IMR-90 (cell line): ENCODE results near the gene ABCA10. TPM values are rescaled to one million over a fixed set of nuclear protein-coding genes. Genes with fewer than 3 reads are reported as not detected.

Source experiments
- ATAC-seq: fragments of 200-7000 bp; cut with Tn5 transposase; 2 replicates; pipeline ENCODE4 v1.9.1; 2020; ENCODE audit warnings: low read depth, mild to moderate bottlenecking, moderate library complexity
- BruUV-seq: library from RNA; stranded (reverse); fragments of 400-500 nt; replicated peaks from 2 replicates; lab custom pipeline; 2021; lab: Mats Ljungman, UMichigan
- CTCF ChIA-PET: fragments of 300-600 bp; formaldehyde crosslinking; extraction: SDS; loops from one replicate; lab custom pipeline; 2021; ENCODE audit warnings: antibody characterized with exemption; lab: Yijun Ruan, JAX
- POLR2A ChIA-PET: fragments of 300-600 bp; sonication (Branson Sonifier 250); formaldehyde crosslinking; loops from one replicate; lab custom pipeline; 2022; ENCODE audit warnings: antibody characterized with exemption; ENCODE audit not compliant: unreplicated experiment; lab: Charles Lee
- DNase-seq: peaks from one replicate; pipeline ENCODE4 v3.0.0; 2013
- H2AFZ ChIP-seq: replicated peaks from 2 replicates; pipeline ENCODE3; 2013; ENCODE audit warnings: low read length, mild to moderate bottlenecking; ENCODE audit not compliant: poor library complexity
- H2AK5ac ChIP-seq: 2 replicates; pipeline ENCODE4 v1.6.1; 2013; ENCODE audit warnings: low read depth, low read length, inconsistent platforms
- H2AK9ac ChIP-seq: replicated peaks from 2 replicates; pipeline ENCODE3; 2013; ENCODE audit warnings: mild to moderate bottlenecking, low read depth, low read length, moderate library complexity; ENCODE audit not compliant: poor library complexity
- H2BK120ac ChIP-seq: 2 replicates; pipeline ENCODE4 v1.6.1; 2013; ENCODE audit warnings: low read depth, low read length, inconsistent platforms
- H2BK15ac ChIP-seq: 3 replicates; pipeline ENCODE4 v1.6.1; 2013; ENCODE audit warnings: low read depth, low read length, inconsistent platforms
- H2BK20ac ChIP-seq: 2 replicates; pipeline ENCODE4 v1.6.1; 2013; ENCODE audit warnings: low read depth, mild to moderate bottlenecking, inconsistent platforms, low read length, moderate library complexity
- H2BK5ac ChIP-seq: 2 replicates; pipeline ENCODE4 v1.6.1; 2013; ENCODE audit warnings: mild to moderate bottlenecking, low read depth, low read length, inconsistent platforms; ENCODE audit not compliant: poor library complexity, severe bottlenecking
- H3K14ac ChIP-seq: replicated peaks from 2 replicates; pipeline ENCODE4 v1.6.1; 2013; ENCODE audit warnings: low read depth, low read length, inconsistent platforms
- H3K18ac ChIP-seq: 2 replicates; pipeline ENCODE4 v1.6.1; 2013; ENCODE audit warnings: low read depth, low read length, control low read depth
- H3K23ac ChIP-seq: 2 replicates; pipeline ENCODE4 v1.6.1; 2013; ENCODE audit warnings: low read depth, low read length, inconsistent platforms
- H3K27ac ChIP-seq: 2 replicates; pipeline ENCODE4 v1.5.1; 2013; ENCODE audit warnings: mild to moderate bottlenecking, control low read depth, low read length; ENCODE audit not compliant: insufficient read depth
- H3K27me3 ChIP-seq: 2 replicates; pipeline ENCODE4 v1.6.1; 2013; ENCODE audit warnings: low read length; ENCODE audit not compliant: control insufficient read depth, insufficient read depth
- H3K36me3 ChIP-seq: 2 replicates; pipeline ENCODE4 v1.6.1; 2013; ENCODE audit warnings: low read length, mixed read lengths; ENCODE audit not compliant: control insufficient read depth, insufficient read depth
- H3K4ac ChIP-seq: 2 replicates; pipeline ENCODE4 v1.6.1; 2013; ENCODE audit warnings: low read depth, low read length, inconsistent platforms
- H3K4me1 ChIP-seq: 2 replicates; pipeline ENCODE4 v1.6.1; 2013; ENCODE audit warnings: low read length, mixed read lengths; ENCODE audit not compliant: control insufficient read depth, insufficient read depth
- H3K4me2 ChIP-seq: 2 replicates; pipeline ENCODE4 v1.6.1; 2013; ENCODE audit warnings: low read depth, mild to moderate bottlenecking, control low read depth, low read length, moderate library complexity
- H3K4me3 ChIP-seq: 2 replicates; pipeline ENCODE4 v1.5.1; 2013; ENCODE audit warnings: low read depth, mild to moderate bottlenecking, control low read depth, low read length, moderate library complexity; ENCODE audit not compliant: insufficient read depth
- H3K56ac ChIP-seq: 2 replicates; pipeline ENCODE4 v1.6.1; 2013; ENCODE audit warnings: low read length, inconsistent platforms; ENCODE audit not compliant: insufficient read depth; ENCODE audit errors: extremely low read depth
- H3K79me1 ChIP-seq, 2 experiments: 2 replicates each; pipeline ENCODE4 v1.6.1; 2013; ENCODE audit warnings: low read length in 2 of 2, inconsistent platforms in 1 of 2, low read depth in 1 of 2
- H3K9ac ChIP-seq: 2 replicates; pipeline ENCODE4 v1.6.1; 2013; ENCODE audit warnings: low read depth, low read length, control low read depth
- H3K9me1 ChIP-seq: 2 replicates; pipeline ENCODE4 v1.6.1; 2013; ENCODE audit warnings: low read length, inconsistent platforms; ENCODE audit not compliant: insufficient read depth
- H3K9me3 ChIP-seq: 2 replicates; pipeline ENCODE4 v1.6.1; 2013; ENCODE audit warnings: low read length; ENCODE audit not compliant: control insufficient read depth, insufficient read depth
- H4K20me1 ChIP-seq: 2 replicates; pipeline ENCODE4 v1.6.1; 2013; ENCODE audit warnings: low read length, inconsistent platforms; ENCODE audit not compliant: insufficient read depth
- H4K5ac ChIP-seq: 2 replicates; pipeline ENCODE4 v1.6.1; 2013; ENCODE audit warnings: mild to moderate bottlenecking, low read depth, low read length, control low read depth
- H4K8ac ChIP-seq, 2 experiments: 2 replicates each; pipeline ENCODE4 v1.6.1; 2013; ENCODE audit warnings: low read depth in 2 of 2, low read length in 2 of 2, control low read depth in 1 of 2, inconsistent platforms in 1 of 2
- H4K91ac ChIP-seq: 2 replicates; pipeline ENCODE4 v1.6.1; 2013; ENCODE audit warnings: low read depth, low read length, inconsistent platforms; ENCODE audit not compliant: insufficient read depth
- BHLHE40 ChIP-seq: fragments of 150-350 bp; IDR thresholded peaks from 2 replicates; pipeline ENCODE4 v1.6.1; 2016; ENCODE audit warnings: mild to moderate bottlenecking, low read depth, low read length
- CEBPB ChIP-seq: IDR thresholded peaks from 2 replicates; pipeline ENCODE4 v1.6.1; 2012; ENCODE audit warnings: low read depth, low read length, improper control_type of control experiment
- CHD1 ChIP-seq: IDR thresholded peaks from 2 replicates; pipeline ENCODE4 v1.6.1; 2012; ENCODE audit warnings: low read depth, low read length, improper control_type of control experiment
- FOS ChIP-seq: fragments of 150-350 bp; IDR thresholded peaks from 2 replicates; pipeline ENCODE4 v1.6.1; 2016; ENCODE audit warnings: low read depth, low read length
- MAFK ChIP-seq: IDR thresholded peaks from 2 replicates; pipeline ENCODE4 v1.6.1; 2012; ENCODE audit warnings: low read depth, low read length, improper control_type of control experiment
- MAZ ChIP-seq: IDR thresholded peaks from 2 replicates; pipeline ENCODE4 v1.6.1; 2012; ENCODE audit warnings: low read depth, mild to moderate bottlenecking, low read length, improper control_type of control experiment, moderate library complexity, borderline replicate concordance
- MXI1 ChIP-seq: IDR thresholded peaks from 2 replicates; pipeline ENCODE4 v1.6.1; 2012; ENCODE audit warnings: low read depth, mild to moderate bottlenecking, low read length, moderate library complexity, borderline replicate concordance
- NFE2L2 ChIP-seq: fragments of 150-350 bp; IDR thresholded peaks from 2 replicates; pipeline ENCODE4 v1.6.1; 2016; ENCODE audit warnings: low read depth, mild to moderate bottlenecking, low read length
- POLR2A ChIP-seq: IDR thresholded peaks from 2 replicates; pipeline ENCODE4 v1.6.1; 2012; ENCODE audit warnings: mild to moderate bottlenecking, low read depth, low read length
- RAD21 ChIP-seq: IDR thresholded peaks from 2 replicates; pipeline ENCODE4 v1.6.1; 2012; ENCODE audit warnings: low read length, improper control_type of control experiment
- RCOR1 ChIP-seq: IDR thresholded peaks from 2 replicates; pipeline ENCODE4 v1.6.1; 2012; ENCODE audit warnings: mild to moderate bottlenecking, low read length, improper control_type of control experiment; ENCODE audit not compliant: insufficient replicate concordance
- RFX5 ChIP-seq: IDR thresholded peaks from 2 replicates; pipeline ENCODE4 v1.8.0; 2012; ENCODE audit warnings: low read depth, mild to moderate bottlenecking, low read length, moderate library complexity
- SMC3 ChIP-seq: fragments of 150-350 bp; IDR thresholded peaks from 2 replicates; pipeline ENCODE4 v1.6.1; 2016; ENCODE audit warnings: low read depth, mild to moderate bottlenecking, antibody characterized with exemption, low read length, moderate library complexity
- USF2 ChIP-seq: fragments of 150-350 bp; IDR thresholded peaks from 2 replicates; pipeline ENCODE4 v1.6.1; 2017; ENCODE audit warnings: mild to moderate bottlenecking, antibody characterized with exemption, low read length, low read depth
- WGBS, 2 experiments: methylation state at CpG; one replicate each; pipeline versions ENCODE4 v1.1.5 to v1.1.7; 2013; ENCODE audit warnings: missing lambda C conversion rate in 2 of 2; ENCODE audit not compliant: insufficient read length in 1 of 2; ENCODE audit errors: extremely low coverage in 2 of 2; 5-methylcytosine and 5-hydroxymethylcytosine counted together
- dilution Hi-C: fragments of 300-500 bp; cut with HindIII; formaldehyde crosslinking; loops from one replicate; pipeline ENCODE4 v1.14.3; 2018; ENCODE audit warnings: low sequenced_read_pairs; ENCODE audit not compliant: unreplicated experiment
- in situ Hi-C: fragments of 300-500 bp; cut with MboI; formaldehyde crosslinking; loops from 3 replicates; pipeline ENCODE4 v1.14.3; 2019; ENCODE audit warnings: low sequenced_read_pairs, inconsistent platforms, mixed read lengths
- intact Hi-C: fragments of 100-400 bp; cut with micrococcal nuclease; formaldehyde crosslinking; loops from 2 replicates; pipeline ENCODE4 v1.10.0; 2022
- polyA plus RNA-seq, 3 experiments: library from polyadenylated mRNA; depleted of rRNA; stranded (reverse); fragments of >200 nt; gene quantifications; 2 replicates each; pipeline ENCODE4 v1.2.3, GENCODE V29; 2012; ENCODE audit warnings: low replicate concordance in 1 of 3
- total RNA-seq: library from RNA; depleted of rRNA; stranded (reverse); fragments of >200 nt; gene quantifications from 2 replicates; pipeline ENCODE4 v1.2.3, GENCODE V29; 2012
- TF ChIP-seq, protein P1 (sequence below): conservative IDR thresholded peaks from 2 replicates; pipeline ENCODE4 v1.5.1; 2012; ENCODE audit warnings: mild to moderate bottlenecking, low read depth, low read length, improper control_type of control experiment
- TF ChIP-seq, protein P2 (sequence below): fragments of 150-350 bp; IDR thresholded peaks from 2 replicates; pipeline ENCODE4 v1.6.1; 2016; ENCODE audit warnings: low read depth, mild to moderate bottlenecking, low read length, moderate library complexity, borderline replicate concordance

ABCA10 gene
- total and polyA plus RNA-seq, 2 of the 4 experiments (the other 2 are of a cell fraction), result under 0.01 to 0.03 TPM

- Histone ChIP-seq H3K4me2 (no peak overlapping the region), H4K20me1 (no peaks in the 10 kb centered on the region), H3K14ac (no peak overlapping the region), H2BK5ac (no peak overlapping the region), H3K9me3 (no peaks in the 10 kb centered on the region), H3K56ac (no peak overlapping the region), H4K91ac (no peak overlapping the region), H2AFZ (no peak overlapping the region), H3K9me1 (no peaks in the 10 kb centered on the region), H2BK20ac (no peak overlapping the region), H4K8ac (no peak overlapping the region), H2BK15ac (no peak overlapping the region), H4K5ac (no peak overlapping the region), H2AK5ac (no peak overlapping the region), H2BK120ac (no peak overlapping the region), H3K36me3 (no peaks in the 10 kb centered on the region), H3K18ac (no peak overlapping the region), H3K9ac (no peak overlapping the region), H3K79me1 (no peaks in the 10 kb centered on the region), H2AK9ac (no peak overlapping the region), H3K27me3 (no peaks in the 10 kb centered on the region), H3K4me3 (no peak overlapping the region), H3K4me1 (no peaks in the 10 kb centered on the region; the same call in 1 of the 2 replicates), H3K23ac (no peak overlapping the region), H3K27ac (no peak overlapping the region), H3K4ac (no peak overlapping the region)
- no TSS peak for BruUV-seq
- dilution Hi-C loops (no loop called here), intact Hi-C loops (no loop called here), in situ Hi-C loops (no loop called here)
- TF ChIP-seq CEBPB (no peak), BHLHE40 (no peak), MAZ (no peak), CHD1 (no peak), FOS (no peak), RCOR1 (no peak), MAFK (no peak), MXI1 (no peak), NFE2L2 (no peak), SMC3 (no peak), RFX5 (no peak), USF2 (no peak), RAD21 (no peak), POLR2A (no peak)
- TF ChIP-seq, protein P1, sequence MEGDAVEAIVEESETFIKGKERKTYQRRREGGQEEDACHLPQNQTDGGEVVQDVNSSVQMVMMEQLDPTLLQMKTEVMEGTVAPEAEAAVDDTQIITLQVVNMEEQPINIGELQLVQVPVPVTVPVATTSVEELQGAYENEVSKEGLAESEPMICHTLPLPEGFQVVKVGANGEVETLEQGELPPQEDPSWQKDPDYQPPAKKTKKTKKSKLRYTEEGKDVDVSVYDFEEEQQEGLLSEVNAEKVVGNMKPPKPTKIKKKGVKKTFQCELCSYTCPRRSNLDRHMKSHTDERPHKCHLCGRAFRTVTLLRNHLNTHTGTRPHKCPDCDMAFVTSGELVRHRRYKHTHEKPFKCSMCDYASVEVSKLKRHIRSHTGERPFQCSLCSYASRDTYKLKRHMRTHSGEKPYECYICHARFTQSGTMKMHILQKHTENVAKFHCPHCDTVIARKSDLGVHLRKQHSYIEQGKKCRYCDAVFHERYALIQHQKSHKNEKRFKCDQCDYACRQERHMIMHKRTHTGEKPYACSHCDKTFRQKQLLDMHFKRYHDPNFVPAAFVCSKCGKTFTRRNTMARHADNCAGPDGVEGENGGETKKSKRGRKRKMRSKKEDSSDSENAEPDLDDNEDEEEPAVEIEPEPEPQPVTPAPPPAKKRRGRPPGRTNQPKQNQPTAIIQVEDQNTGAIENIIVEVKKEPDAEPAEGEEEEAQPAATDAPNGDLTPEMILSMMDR, result no peak
- TF ChIP-seq, protein P2, sequence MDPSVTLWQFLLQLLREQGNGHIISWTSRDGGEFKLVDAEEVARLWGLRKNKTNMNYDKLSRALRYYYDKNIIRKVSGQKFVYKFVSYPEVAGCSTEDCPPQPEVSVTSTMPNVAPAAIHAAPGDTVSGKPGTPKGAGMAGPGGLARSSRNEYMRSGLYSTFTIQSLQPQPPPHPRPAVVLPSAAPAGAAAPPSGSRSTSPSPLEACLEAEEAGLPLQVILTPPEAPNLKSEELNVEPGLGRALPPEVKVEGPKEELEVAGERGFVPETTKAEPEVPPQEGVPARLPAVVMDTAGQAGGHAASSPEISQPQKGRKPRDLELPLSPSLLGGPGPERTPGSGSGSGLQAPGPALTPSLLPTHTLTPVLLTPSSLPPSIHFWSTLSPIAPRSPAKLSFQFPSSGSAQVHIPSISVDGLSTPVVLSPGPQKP, result no peak
- no peak for ATAC-seq
- DNase-seq, result no peak
- ChIA-PET CTCF (no interaction called here), POLR2A (no interaction called here)
- WGBS, 2 experiments, result no CpG with 5 or more reads among the region's 6 CpGs
Measured at GRCh38 chr17:69130627-69131296, 97.9 kb downstream of the ABCA10 start.
